Thyroid gland (tissue), 4 donors: ENCODE results near the gene SEC11C.

ENCODE experiments used
- CTCF ChIP-seq, 6 experiments: fragments of 200-600 bp in 3 of 6; fragments of 450-650 bp in 3 of 6; sonication (generic) in 3 of 6; IDR thresholded peaks; one replicate each; pipeline ENCODE4 v1.5.1; 2016 to 2019; ENCODE audit warnings: antibody characterized with exemption in 6 of 6, mild to moderate bottlenecking in 2 of 6, inconsistent platforms in 1 of 6, moderate library complexity in 1 of 6
- POLR2A ChIP-seq, 2 donors: fragments of 450-650 bp; IDR thresholded peaks; one replicate each; pipeline ENCODE4 v1.6.1; 2017; ENCODE audit warnings: antibody characterized with exemption in 2 of 2, mild to moderate bottlenecking in 2 of 2, moderate library complexity in 1 of 2

DNA sequence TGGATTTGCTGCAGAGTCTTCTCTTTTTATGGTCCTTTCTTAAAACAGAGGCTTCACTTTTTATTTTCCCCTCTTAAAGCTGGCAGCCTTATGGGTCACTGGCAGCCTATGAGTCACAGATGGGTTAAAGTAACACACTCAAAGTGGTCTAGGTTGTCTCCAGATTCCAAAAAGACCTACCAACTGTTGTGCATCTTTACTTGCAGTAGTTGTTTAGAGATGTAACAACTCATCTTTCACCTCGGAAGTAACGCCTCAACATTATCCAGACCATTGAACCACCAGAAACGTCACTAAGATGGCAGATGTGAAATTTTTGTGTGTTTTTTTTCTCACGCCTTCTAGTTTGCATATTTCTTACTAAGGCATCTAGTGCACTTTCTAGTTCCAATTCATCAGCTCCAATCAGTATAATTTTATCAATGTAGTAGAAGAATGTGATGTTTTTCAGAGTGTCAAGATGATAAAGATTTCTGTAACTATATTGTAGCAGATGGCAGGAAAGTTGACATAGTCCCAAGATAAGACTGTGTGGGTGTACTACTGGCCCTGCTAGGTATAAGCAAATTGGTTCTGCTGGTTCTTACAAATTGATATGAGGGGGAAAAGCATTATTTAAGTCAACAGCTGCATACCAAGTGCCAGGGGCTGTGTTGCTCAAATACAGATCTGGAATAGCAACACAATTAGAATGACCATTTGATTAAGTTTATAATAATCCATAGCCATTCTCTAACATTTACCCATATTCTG, 9.6 kb upstream of the SEC11C start:
- TF ChIP-seq CTCF (IDR thresholded peaks at IDR 0.05), result no peak
- no peak for TF ChIP-seq POLR2A (IDR thresholded peaks at IDR 0.05)
